Activated CD8-positive, alpha-beta memory T cell treated with anti-CD3 and anti-CD28 coated beads for 4 hours (primary cell): ENCODE data around the gene MEGF11.
"Not testable (repeated sequence)": the region's sequence is repeated elsewhere in the genome, so short reads cannot be mapped to it uniquely, and the experiment has no call there.

ENCODE experiments used
- DNase-seq, 2 donors: peaks; one replicate each; pipeline ENCODE4 v3.0.0-alpha.2; 2020; ENCODE audit warnings: low read depth in 2 of 2

MEGF11 gene

DNA sequence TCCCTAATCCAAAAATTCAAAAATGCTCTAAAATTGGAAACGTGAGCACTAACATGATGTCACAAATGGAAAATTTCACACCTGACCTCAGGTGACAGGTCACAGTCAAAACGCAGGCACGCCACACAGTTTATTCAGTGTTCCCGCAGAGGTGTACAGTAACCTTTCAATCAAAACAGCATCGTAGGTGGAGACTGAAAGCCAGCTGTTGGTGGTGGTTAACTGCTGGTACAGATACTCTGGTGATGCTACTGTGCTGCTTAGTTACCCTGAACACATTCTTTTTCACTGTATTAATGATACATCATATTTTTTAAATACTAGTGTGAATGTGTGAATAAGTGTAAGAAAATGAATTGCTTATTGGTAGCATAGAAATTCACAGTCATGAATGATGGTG, 360.5 kb downstream of the MEGF11 start:
- DNase-seq: no peak

DNA sequence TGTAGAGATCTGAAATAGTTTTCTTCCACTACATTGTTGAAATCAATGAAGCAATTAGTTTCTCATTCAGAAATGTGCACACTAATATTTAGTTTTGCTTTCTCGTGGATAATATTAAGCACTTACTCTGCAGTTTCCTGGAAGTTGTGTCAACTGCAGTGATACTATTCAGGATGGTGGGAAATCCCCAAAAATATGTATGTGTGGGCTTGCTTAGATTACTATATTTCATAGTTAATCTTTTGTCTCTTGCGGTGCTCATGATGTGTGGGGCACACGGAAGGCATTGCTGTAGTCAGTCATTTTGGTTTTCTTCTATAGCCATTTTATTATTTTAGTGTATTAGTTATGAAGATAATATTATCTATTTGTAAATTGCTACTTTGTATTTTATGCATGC, 364.6 kb downstream of the MEGF11 start:
- DNase-seq: no peak

DNA sequence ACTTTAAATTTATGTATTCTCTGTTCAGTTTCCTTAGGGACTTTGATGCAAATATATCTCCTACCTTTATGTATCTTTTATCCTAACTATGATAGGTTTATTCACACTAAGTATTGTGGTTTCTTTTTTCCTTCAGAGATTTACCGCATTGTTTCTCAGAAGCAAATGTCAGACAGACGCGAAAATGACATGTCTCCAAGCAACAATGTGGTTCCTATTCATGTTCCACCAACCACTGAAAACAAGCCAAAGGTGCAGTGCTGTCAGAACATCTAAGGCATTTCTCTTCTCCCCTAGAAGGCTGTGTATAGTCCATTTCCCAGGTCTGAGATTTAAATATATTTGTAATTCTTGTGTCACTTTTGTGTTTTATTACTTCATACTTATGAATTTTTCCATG, 366.0 kb downstream of the MEGF11 start:
- DNase-seq: peak in 1 of 2 donors; percentile 21

DNA sequence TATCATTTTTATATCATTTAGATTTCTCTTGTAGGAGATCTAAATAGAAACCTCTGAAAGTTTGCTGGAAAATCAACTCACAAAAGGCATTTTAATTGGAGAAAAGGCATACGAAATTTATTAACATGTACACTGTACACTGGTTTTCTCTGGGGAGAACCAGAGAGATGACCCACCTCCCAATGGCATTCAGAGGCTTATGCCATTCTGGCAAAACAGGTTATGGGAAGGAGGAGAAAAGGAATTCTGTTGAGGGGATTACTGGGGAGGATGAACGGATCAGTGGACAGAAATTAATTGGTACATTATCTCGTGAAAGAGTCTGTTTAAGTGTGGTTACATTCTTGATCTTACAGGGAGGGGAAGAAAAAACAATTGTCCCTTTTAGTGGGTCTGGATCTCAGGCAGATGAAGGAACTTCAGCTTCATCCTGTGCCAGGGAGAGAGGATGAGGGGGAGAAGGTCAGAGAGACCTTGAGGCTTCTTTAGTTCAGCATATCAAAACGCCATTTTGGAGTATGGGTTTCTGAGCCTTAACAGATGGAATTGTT, 367.8 kb downstream of the MEGF11 start:
- no peak for DNase-seq

DNA sequence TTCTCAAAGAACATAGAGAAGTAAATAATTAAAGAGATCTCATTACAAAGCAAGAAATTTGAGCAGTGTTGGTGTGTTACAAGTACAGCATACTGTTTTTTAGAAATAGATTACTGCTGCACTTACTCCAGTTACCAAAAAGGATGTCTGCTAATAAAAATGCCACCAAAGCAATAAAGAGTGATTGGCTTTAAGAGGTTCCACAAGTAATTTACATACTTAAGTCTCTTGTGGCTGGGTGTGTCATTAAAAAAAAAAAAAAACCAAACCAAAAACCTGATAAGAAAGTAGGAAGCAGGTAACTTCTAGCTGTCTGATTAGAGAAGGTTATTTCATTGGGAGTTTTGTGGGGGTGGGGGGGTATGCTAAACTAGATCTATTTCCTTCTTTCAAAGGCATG, 369.0 kb downstream of the MEGF11 start:
- no peak for DNase-seq

DNA sequence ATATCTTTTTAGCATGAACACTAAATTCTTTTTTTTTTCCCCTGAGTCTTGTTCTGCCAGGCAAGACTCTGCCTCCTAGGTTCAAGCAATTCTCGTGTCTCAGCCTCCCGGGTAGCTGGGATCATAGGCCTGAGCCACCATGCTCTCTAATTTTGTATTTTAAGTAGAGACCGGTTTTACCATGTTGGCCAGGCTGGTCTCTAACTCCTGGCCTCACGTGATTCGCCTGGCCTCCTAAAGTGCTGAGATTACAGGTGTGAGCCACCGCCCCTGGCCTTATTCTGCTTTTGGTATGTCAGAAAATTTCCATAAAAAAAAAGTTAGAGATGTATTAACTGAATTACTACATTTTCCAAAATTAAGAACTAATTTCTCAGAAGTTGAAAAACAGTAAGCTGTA, 370.0 kb downstream of the MEGF11 start:
- DNase-seq: no peak

DNA sequence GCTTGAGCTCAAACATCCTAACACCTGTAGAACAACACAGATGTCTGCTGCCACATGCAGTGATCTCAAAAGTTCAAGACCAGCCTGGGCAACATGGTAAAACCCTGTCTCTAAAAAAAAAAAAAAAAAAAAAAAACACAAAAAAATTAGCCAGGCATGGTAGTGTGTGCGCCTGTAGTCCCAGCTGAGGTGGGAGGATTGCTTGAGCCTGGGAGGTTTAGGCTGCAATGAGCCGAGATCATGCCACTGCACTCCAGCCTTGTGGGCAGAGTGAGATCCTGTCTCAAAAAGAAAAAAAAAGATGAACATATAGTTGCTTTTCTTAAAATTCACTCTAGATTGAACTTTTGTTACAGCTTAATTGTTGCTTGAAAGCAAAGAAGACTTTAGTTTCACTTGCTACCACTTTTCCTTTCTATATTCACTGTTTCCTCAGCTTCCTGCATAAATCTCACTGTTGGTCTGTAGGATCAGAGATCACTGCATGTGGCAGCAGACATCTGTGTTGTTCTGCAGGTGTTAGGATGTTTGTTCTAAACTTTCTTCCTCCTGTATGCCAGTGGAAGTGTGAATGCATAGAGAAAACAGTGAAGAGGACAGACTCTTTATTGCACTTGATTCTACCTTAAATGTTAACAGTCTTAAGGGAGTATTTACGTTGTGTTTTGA, 371.6 kb downstream of the MEGF11 start:
- no peak for DNase-seq

DNA sequence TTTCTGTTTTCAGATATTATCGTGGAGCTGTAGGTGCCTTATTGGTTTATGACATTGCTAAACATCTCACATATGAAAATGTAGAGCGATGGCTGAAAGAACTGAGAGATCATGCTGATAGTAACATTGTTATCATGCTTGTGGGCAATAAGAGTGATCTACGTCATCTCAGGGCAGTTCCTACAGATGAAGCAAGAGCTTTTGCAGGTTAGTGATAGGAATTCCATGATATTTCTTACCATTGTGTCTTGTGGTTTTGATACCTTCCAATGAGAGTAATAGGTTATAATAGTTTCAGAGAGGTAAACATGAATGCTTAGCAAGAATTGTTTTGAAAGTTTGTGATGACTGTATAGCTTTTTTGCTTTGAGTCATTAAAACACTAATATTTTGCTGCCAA, 375.8 kb downstream of the MEGF11 start:
- DNase-seq: no peak

DNA sequence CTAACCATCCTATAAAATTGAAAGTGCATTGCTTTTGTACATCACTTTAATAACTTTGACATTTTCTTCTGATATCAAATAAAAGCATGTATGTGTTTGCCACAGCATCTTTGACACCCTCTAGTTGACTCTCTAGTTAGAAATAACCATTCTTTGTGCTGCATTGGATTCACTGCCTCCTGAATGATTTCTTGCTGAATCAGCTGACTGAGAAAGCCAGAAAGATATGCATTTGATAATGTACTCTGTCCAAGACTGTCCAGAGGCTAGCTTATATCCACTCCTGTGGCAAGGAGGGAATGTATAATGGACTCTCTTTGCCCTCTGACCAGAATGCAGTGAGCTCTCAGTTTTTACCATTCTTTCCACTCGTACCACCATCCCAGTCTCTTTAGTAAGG, 378.1 kb downstream of the MEGF11 start:
- DNase-seq: no peak

DNA sequence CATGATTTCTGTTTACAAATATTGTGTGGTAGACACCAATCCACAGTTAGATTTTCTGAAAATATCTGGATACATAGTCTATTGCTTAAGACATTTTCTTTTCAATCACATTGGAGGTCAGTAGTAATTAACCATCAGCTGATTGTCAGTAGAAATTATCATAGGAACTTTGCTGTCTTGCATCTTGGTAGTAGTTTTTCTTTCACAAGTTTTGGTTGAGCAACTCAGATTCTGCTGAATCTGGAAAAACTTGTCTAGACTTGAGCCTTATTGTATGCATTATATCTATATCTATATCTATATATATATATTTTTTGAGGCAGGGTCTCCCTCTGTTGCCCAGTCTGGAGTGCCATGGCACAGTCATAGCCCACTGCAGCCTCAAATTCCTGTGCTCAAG, 380.3 kb downstream of the MEGF11 start:
- no peak for DNase-seq

DNA sequence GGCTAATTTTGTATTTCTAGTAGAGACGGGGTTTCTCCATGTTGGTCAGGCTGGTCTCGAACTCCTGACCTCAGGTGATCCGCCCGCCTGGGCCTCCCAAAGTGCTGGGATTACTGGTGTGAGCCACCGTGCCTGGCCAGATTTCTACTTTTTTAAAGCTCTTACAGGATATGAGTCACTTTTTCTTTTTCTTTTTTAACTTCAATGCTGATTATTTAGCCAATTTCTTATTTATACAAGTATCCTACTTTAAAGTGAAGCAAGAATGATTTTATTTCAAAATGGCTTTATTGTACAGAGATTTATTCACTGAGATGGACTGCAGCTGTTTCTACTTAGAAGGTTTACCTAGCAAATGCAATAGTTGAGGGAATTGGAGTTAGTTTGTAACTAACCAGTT, 381.0 kb downstream of the MEGF11 start:
- DNase-seq: not testable (repeated sequence)

DNA sequence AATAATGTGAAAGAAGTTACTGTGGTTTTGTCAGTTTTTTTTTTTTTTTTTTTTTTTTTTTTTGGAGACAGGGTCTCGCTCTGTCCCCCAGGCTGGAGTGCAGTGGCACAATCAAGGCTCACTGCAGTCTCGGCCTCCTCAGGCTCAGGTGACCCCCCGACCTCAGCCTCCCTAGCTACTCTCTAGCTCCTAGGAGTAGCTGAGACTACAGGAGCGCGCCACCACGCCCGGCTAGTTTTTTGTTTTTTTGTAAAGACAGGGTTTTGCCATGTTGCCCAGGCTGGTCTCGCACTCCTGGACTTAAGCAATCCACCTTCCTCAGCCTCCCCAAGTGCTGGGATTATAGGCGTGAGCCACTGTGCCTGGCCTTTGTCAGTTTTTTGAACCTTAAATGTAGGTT, 381.7 kb downstream of the MEGF11 start:
- DNase-seq: not testable (repeated sequence)

DNA sequence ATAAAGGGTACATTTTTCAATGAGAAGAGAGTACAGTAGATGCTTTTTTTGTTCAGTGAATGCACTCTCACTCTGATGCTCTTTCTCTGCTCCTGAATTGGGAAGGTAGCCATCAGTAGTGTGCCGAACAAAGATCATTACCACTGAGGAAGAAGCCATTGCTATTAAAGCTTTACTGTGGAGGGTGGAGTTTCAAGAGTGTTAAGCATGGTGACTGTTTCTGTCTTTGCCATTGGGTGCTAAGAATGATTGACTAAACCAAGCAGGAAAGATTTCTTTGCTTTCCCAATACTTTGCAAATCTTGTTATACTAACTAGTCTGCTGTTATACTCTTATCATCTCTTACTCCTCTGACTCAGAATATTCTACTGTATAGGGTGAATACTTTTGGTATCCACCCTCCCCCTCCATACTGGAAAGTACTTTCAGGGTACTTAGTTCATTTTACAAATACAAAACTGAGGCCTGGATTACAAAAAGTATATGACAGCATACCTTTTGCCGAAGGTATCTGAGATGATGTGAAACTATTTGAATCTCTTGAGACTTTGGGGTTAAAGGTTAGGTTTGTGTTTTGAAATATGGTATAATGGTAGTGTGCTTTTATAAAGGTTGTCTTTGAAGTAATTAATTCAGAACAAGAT, 382.5 kb downstream of the MEGF11 start:
- no peak for DNase-seq

DNA sequence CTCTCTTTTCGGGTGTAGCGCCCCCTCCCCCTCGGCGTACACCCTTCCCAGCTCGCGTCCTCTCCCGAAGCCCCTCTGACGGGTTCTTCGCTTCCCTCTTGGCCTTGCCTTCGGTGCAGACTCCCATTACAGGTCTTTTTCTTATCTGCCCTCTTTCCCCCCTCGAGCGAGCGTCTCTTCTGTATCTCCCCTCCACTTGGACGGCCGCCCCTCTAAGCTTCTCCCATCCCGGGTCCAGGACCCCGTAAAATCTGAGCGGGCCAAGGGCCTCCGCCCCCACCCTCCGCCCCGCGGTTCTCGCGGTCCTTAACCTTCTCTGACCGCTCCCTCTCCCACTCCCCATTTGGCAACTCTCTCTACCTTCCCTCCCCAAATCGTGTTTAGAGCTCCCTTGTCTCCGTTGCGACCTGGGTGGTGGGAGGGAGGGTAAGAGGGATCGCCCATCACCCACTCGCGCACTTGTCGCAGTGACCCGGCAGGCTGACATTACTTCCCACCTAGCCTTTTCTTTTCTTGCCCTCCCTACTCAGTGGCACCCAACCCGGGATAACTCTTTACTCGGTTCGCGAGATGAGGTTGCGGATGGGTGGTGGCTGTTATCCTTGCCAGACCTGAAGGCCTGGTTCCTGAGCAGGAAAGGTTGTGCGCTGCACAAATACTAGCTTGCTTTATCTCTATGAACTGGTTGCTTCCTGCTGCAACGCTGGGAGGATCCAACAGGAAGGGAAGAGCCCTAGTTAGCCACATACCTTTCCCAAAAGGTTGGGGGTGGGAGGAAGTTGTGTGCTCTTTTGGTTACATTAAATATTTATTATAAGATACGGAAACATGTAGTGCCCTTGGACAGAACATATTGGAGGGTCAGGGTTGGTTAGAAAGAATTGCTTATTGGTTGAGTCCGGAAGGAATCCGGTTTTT, 383.3 kb downstream of the MEGF11 start:
- no peak for DNase-seq

DNA sequence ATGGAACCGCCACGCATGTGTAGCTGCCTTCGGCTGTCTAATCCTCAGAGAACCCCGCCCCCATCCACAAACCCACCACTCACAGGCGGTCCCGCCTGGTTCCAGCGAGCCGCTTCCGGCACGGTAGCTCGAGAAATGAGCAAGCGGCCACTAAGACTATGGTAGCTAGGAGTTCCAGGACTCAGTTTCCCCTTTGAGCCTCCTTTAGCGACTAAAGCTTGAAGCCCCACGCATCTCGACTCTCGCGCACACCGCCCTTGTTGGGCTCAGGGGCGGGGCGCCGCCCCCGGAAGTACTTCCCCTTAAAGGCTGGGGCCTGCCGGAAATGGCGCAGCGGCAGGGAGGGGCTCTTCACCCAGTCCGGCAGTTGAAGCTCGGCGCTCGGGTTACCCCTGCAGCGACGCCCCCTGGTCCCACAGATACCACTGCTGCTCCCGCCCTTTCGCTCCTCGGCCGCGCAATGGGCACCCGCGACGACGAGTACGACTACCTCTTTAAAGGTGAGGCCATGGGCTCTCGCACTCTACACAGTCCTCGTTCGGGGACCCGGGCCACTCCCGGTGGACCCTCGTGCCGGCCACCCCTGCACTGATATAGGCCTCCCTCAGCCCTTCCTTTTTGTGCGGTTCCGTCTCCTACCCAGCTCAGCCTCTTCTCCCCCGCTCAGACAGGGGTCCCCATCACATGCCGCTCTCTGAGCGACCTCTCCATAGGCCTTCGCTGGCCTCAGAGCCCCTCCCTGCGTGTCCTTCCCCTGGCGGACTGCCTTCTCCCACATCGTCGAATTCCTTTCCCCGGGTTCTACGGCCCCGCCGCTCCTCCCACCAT, 384.2 kb downstream of the MEGF11 start, which contains the start of gene RAB11A:
RAB11A (plus strand) TSS at position 366 of the 828 bp plus-strand sequence; CDS start at position 461, 95 bp downstream.
- peak; percentile 87 to 91 for DNase-seq

DNA sequence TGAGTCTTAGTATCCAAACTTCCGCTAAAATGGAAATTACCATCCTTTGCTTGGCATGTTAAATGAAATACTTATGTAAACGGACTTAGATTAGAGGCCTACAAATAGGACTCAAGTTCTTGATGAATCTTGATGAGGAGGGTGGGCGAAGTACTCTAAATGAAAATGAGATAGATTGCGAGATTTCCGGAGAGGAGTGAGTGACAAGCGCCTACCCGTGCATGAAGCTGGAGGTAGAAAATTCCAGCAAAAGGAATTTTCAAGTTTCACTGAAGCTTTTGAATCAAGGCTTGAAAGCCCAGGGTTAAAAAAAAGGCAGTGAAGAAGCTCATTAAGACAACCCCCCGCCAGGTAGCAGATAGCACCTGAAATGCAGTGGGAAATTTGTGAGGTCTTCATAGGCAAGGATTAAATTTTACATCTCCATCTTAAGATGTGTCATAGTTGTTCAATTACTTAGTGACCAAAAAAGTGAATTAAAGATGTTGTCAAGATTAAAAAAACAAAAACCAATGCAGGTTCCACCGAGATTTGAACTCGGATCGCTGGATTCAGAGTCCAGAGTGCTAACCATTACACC, 384.9 kb downstream of the MEGF11 start:
- DNase-seq: no peak

DNA sequence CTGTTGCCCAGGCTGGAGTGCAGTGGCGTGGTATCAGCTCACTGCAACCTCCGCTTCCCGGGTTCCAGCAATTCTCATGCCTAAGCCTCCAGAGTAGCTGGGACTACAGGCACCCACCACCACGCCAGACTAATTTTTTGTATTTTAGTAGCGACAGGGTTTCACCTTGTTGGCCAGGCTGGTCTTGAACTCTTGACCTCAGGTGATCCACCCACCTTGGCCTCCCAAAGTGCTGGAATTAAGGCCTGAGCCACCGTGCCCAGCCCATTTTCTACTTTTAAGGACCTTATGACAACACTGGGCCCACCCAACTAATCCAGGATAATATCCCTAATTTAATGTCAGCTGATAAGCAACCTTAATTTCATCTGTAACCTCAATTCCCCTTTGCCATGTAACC, 385.6 kb downstream of the MEGF11 start:
- DNase-seq: not testable (repeated sequence)

DNA sequence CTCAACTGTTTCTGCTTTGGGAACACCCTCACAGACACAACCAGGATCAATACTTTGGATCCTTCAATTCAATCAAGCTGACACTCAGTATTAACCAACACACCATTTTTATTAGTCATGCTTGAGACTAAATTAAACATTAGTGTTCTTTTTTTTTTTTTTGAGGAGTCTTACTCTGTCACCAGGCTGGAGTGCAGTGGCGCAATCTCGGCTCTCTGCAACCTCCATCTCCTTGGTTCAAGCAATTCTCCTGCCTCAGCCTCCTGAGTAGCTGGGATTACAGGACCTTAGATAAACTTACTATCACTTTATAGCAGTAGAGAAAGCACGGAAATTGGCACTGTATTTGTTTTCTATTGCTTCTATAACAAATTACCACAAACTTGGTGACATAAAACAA, 386.3 kb downstream of the MEGF11 start:
- DNase-seq: no peak

DNA sequence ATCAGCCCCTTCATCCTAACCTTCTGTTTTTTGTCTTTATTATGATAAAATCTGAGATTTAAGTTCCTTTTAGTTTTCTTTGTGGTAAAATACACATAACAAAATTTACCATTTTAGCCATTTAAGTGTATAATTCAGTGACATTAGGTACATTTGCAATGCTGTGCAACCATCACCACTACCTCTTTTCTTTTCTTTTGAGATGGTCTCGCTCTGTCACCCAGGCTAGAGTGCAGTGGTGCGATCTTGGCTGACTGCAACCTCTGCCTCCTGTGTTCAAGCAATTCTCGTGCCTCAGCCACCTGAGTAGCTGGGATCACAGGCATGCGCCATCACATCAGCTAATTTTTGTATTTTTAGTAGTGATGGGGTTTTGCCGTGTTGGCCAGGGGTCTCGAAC, 390.4 kb downstream of the MEGF11 start:
- no peak for DNase-seq

DNA sequence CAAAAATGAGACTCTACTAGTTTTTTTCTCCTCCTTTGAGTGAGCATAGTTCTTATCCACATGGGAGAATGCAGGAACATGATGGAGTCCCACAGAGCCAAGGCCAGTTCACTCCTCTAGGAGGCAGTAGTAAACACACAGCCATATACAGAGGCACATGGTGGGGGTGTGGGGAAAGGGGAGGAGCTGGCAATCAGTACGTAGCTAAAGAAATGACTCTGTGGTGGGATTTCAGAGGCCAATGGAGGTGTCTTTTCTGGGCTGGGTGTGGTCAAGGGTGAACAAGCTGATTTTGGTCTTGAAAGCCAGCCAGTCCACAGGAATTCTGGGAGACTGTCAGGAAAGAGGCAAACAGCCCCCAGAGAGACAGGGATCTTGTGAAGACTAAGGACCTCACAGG, 390.9 kb downstream of the MEGF11 start:
- DNase-seq: peak; percentile 22 to 23
